A549 (cell line): ENCODE data around the gene TEX51.

Source experiments
- CBX8 ChIP-seq: fragments of 200-600 bp; sonication (generic); IDR thresholded peaks from 2 replicates; pipeline ENCODE4 v1.6.1; 2016
- MAFK ChIP-seq: fragments of 450-650 bp; IDR thresholded peaks from 2 replicates; pipeline ENCODE4 v1.6.1; 2014; ENCODE audit not compliant: partially characterized antibody
- POLR2A ChIP-seq: IDR thresholded peaks from 2 replicates; pipeline ENCODE4 v1.6.1; 2012; ENCODE audit warnings: mild to moderate bottlenecking, low read length
- RAD21 ChIP-seq, 2 experiments: fragments of >200 bp in 1 of 2; sonication (Bioruptor Twin) in 1 of 2; formaldehyde crosslinking in 1 of 2; IDR thresholded peaks in 1 of 2; conservative IDR thresholded peaks in 1 of 2; 2 replicates in 1 of 2; 3 replicates in 1 of 2; pipeline ENCODE4 v1.6.1; 2012 to 2018; ENCODE audit warnings: inconsistent platforms in 1 of 2
- TF ChIP-seq, protein P1 (sequence below): fragments of >200 bp; sonication (Bioruptor Twin); formaldehyde crosslinking; IDR thresholded peaks from 3 replicates; pipeline ENCODE4 v1.5.1; 2016

DNA sequence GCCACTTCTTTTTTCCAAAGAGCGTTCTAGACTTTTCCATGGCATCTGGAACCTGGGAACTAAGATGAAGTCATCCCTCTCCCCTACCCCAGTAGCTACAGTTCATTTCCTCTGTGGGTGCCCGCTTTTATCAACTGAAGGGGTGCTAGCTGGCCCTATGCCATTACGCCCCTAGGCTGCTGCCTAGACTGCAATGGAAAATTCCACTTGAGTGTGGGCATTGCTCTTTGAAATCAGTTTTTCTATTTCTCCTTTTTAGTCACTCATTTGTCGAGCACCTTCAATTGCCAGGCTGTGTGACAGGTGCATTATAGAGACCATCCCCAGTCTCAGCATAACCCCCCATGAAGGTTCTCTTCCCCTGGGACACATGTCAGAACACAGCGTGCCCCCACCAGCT, 7.3 kb downstream of the TEX51 start:
- TF ChIP-seq, protein P1, sequence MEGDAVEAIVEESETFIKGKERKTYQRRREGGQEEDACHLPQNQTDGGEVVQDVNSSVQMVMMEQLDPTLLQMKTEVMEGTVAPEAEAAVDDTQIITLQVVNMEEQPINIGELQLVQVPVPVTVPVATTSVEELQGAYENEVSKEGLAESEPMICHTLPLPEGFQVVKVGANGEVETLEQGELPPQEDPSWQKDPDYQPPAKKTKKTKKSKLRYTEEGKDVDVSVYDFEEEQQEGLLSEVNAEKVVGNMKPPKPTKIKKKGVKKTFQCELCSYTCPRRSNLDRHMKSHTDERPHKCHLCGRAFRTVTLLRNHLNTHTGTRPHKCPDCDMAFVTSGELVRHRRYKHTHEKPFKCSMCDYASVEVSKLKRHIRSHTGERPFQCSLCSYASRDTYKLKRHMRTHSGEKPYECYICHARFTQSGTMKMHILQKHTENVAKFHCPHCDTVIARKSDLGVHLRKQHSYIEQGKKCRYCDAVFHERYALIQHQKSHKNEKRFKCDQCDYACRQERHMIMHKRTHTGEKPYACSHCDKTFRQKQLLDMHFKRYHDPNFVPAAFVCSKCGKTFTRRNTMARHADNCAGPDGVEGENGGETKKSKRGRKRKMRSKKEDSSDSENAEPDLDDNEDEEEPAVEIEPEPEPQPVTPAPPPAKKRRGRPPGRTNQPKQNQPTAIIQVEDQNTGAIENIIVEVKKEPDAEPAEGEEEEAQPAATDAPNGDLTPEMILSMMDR: no peak
- TF ChIP-seq POLR2A (no peak), RAD21 (conservative IDR thresholded peaks at IDR 0.05 in 1 of 2, IDR thresholded peaks at IDR 0.05 in 1 of 2) (no peak), CBX8 (no peak), MAFK (no peak)
